Skeletal muscle satellite cell (primary cell): ENCODE results near the gene PRKD3. TPM values are rescaled to one million over a fixed set of nuclear protein-coding genes. Genes with fewer than 3 reads are reported as not detected.

Experiments
- H3K27me3 ChIP-seq: 2 replicates; pipeline ENCODE4 v1.7.0; 2013; ENCODE audit warnings: low read length; ENCODE audit not compliant: control insufficient read depth, insufficient read depth
- H3K36me3 ChIP-seq: 2 replicates; pipeline ENCODE4 v1.7.0; 2013; ENCODE audit warnings: mild to moderate bottlenecking, control low read depth, low read length; ENCODE audit not compliant: insufficient read depth
- H3K4me1 ChIP-seq: 2 replicates; pipeline ENCODE4 v1.7.0; 2013; ENCODE audit warnings: low read length; ENCODE audit not compliant: control insufficient read depth, insufficient read depth
- H3K4me2 ChIP-seq: 2 replicates; pipeline ENCODE4 v1.7.0; 2013; ENCODE audit warnings: mild to moderate bottlenecking, low read length
- H3K4me3 ChIP-seq: 2 replicates; pipeline ENCODE4 v1.7.0; 2013; ENCODE audit warnings: low read length
- H3K9ac ChIP-seq: 2 replicates; pipeline ENCODE4 v1.7.0; 2013; ENCODE audit warnings: mild to moderate bottlenecking, low read depth, low read length, moderate library complexity
- H3K9me3 ChIP-seq: replicated peaks from 2 replicates; pipeline ENCODE4 v1.7.0; 2013; ENCODE audit warnings: mild to moderate bottlenecking, control low read depth, low read length
- total RNA-seq: library from RNA; depleted of rRNA; stranded (reverse); fragments of >200 nt; gene quantifications from 2 replicates; pipeline ENCODE4 v1.2.3, GENCODE V29; 2012; rRNA removed

Gene PRKD3
- total RNA-seq, result 31.7 and 32.5 TPM in 2 replicates

- no peaks in the 10 kb centered on the region for H3K36me3 ChIP-seq
- peaks cover 18% of the 10 kb centered on the region for H3K4me1 ChIP-seq
- H3K4me2 ChIP-seq, result peak within 1 kb of the TSS; percentile 95
- H3K9ac ChIP-seq, result peak within 1 kb of the TSS; percentile 83
- no peaks in the 10 kb centered on the region for H3K9me3 ChIP-seq
- H3K27me3 ChIP-seq, result no peaks in the 10 kb centered on the region
- H3K4me3 ChIP-seq, result peak within 1 kb of the TSS; percentile 87
These were observed at the start of gene PRKD3 for GRCh38 chr2:37324786-37325624. Gene PRKD3, minus strand, starts transcription at chr2:37324833. Its CDS starts 8,309 bp downstream, at chr2:37316524.

GRCh38 chr2:37372000-37372399 lies 47.4 kb upstream of the PRKD3 start:
- Histone ChIP-seq H3K9ac (no peak overlapping the region), H3K27me3 (peaks cover 2% of the 10 kb centered on the region), H3K4me3 (no peak overlapping the region), H3K9me3 (no peaks in the 10 kb centered on the region), H3K4me1 (peaks cover 20% of the 10 kb centered on the region), H3K36me3 (no peaks in the 10 kb centered on the region), H3K4me2 (no peak overlapping the region)

- Histone ChIP-seq H3K4me1 (peaks cover 20% of the 10 kb centered on the region), H3K9ac (no peak overlapping the region), H3K27me3 (peaks cover 2% of the 10 kb centered on the region), H3K4me3 (no peak overlapping the region), H3K4me2 (no peak overlapping the region), H3K36me3 (no peaks in the 10 kb centered on the region), H3K9me3 (no peaks in the 10 kb centered on the region)
These were observed 46.0 kb upstream of the PRKD3 start for GRCh38 chr2:37370666-37371065.

- no peaks in the 10 kb centered on the region for H3K36me3 ChIP-seq
- no peak overlapping the region for H3K4me3 ChIP-seq
- H3K27me3 ChIP-seq, result peaks cover 3% of the 10 kb centered on the region
- no peak overlapping the region for H3K4me2 ChIP-seq
- H3K9ac ChIP-seq, result no peak overlapping the region
- H3K9me3 ChIP-seq, result no peaks in the 10 kb centered on the region
- peaks cover 21% of the 10 kb centered on the region for H3K4me1 ChIP-seq
These were observed 43.4 kb upstream of the PRKD3 start for GRCh38 chr2:37367984-37368383.

- Histone ChIP-seq H3K27me3 (peaks cover 8% of the 10 kb centered on the region), H3K9me3 (no peaks in the 10 kb centered on the region), H3K9ac (no peak overlapping the region), H3K4me2 (no peak overlapping the region), H3K4me1 (peaks cover 21% of the 10 kb centered on the region), H3K36me3 (no peaks in the 10 kb centered on the region), H3K4me3 (no peak overlapping the region)
These were observed 42.7 kb upstream of the PRKD3 start for GRCh38 chr2:37367310-37367709.

- Histone ChIP-seq H3K4me3 (no peak overlapping the region), H3K27me3 (peaks cover 11% of the 10 kb centered on the region), H3K4me1 (peaks cover 21% of the 10 kb centered on the region), H3K9me3 (no peaks in the 10 kb centered on the region), H3K9ac (no peak overlapping the region), H3K36me3 (no peaks in the 10 kb centered on the region), H3K4me2 (no peak overlapping the region)
These were observed 42.1 kb upstream of the PRKD3 start for GRCh38 chr2:37366773-37367172.

GRCh38 chr2:37365669-37366068 lies 41.0 kb upstream of the PRKD3 start:
- Histone ChIP-seq H3K9me3 (no peaks in the 10 kb centered on the region), H3K4me3 (peak overlapping the region; percentile 23), H3K36me3 (no peaks in the 10 kb centered on the region), H3K27me3 (peaks cover 21% of the 10 kb centered on the region), H3K4me1 (peaks cover 21% of the 10 kb centered on the region), H3K4me2 (peak overlapping the region; percentile 50), H3K9ac (no peak overlapping the region)

- peaks cover 21% of the 10 kb centered on the region for H3K4me1 ChIP-seq
- H3K9ac ChIP-seq, result no peak overlapping the region
- H3K4me3 ChIP-seq, result no peak overlapping the region
- H3K4me2 ChIP-seq, result no peak overlapping the region
- peaks cover 34% of the 10 kb centered on the region for H3K27me3 ChIP-seq
- no peaks in the 10 kb centered on the region for H3K9me3 ChIP-seq
- H3K36me3 ChIP-seq, result no peaks in the 10 kb centered on the region
These were observed 39.7 kb upstream of the PRKD3 start for GRCh38 chr2:37364351-37364750.

GRCh38 chr2:37361994-37362698 lies 37.5 kb upstream of the PRKD3 start:
- no peak overlapping the region for H3K4me2 ChIP-seq
- no peak overlapping the region for H3K4me3 ChIP-seq
- no peak overlapping the region for H3K9ac ChIP-seq
- no peaks in the 10 kb centered on the region for H3K9me3 ChIP-seq
- H3K4me1 ChIP-seq, result peaks cover 21% of the 10 kb centered on the region
- H3K27me3 ChIP-seq, result peaks cover 37% of the 10 kb centered on the region
- no peaks in the 10 kb centered on the region for H3K36me3 ChIP-seq

GRCh38 chr2:37361216-37361815 lies 36.7 kb upstream of the PRKD3 start:
- no peak overlapping the region for H3K9ac ChIP-seq
- no peak overlapping the region for H3K4me3 ChIP-seq
- H3K4me2 ChIP-seq, result no peak overlapping the region
- peaks cover 37% of the 10 kb centered on the region for H3K27me3 ChIP-seq
- H3K4me1 ChIP-seq, result peaks cover 14% of the 10 kb centered on the region
- no peaks in the 10 kb centered on the region for H3K9me3 ChIP-seq
- no peaks in the 10 kb centered on the region for H3K36me3 ChIP-seq

- Histone ChIP-seq H3K27me3 (peaks cover 42% of the 10 kb centered on the region), H3K9me3 (no peaks in the 10 kb centered on the region), H3K9ac (no peak overlapping the region), H3K4me1 (no peaks in the 10 kb centered on the region), H3K4me3 (no peak overlapping the region), H3K4me2 (no peak overlapping the region), H3K36me3 (no peaks in the 10 kb centered on the region)
These were observed 33.8 kb upstream of the PRKD3 start for GRCh38 chr2:37358466-37358865.
